Left cardiac atrium (tissue), 4 donors: ENCODE data around the gene CCDC71L. TPM values are rescaled to one million over a fixed set of nuclear protein-coding genes. Genes with fewer than 3 reads are reported as not detected.
"Not testable (repeated sequence)": the region's sequence is repeated elsewhere in the genome, so short reads cannot be mapped to it uniquely, and the experiment has no call there.

Source experiments
- ATAC-seq, 2 donors: fragments of 200-7000 bp; cut with Tn5 transposase; one replicate each; pipeline ENCODE4 v1.9.1; 2020; ENCODE audit warnings: mild to moderate bottlenecking in 2 of 2, moderate library complexity in 2 of 2
- DNase-seq: peaks from one replicate; pipeline ENCODE4 v3.0.0-alpha.2; 2020
- intact Hi-C, 2 donors: fragments of 100-400 bp; cut with DNase I; formaldehyde crosslinking; loops; one replicate each; pipeline versions ENCODE4 v1.14.1 to v1.15.1; 2022 to 2023
- long read RNA-seq: library from polyadenylated mRNA; unstranded; transcript quantifications from one replicate; pipeline ENCODE4 v2.0.0, GENCODE V29; 2021
- total RNA-seq, 2 donors: library from RNA; stranded (reverse); fragmentation: NEBNext Ultra II Directional; extraction: Animal tissue kit (Norgen Biotek cat#: 25700); gene quantifications; one replicate each; pipeline ENCODE4 v1.2.1, GENCODE V29; 2021
- donor health status: DM: no; HTN: yes; CAD: no.
- donor health status: DM: no; HTN: yes; CAD: no; lungs with severe emphysema.
- donor health status: DM: yes; HTN: yes; CAD: no.
- donor health status: Dilated cardiomyopathy.

CCDC71L gene
- 10 to 100 TPM; 11.0 to 21.5 TPM for total RNA-seq
- long read RNA-seq, full-length matches to known transcripts, result 1 of 1 reads
- long read RNA-seq, partial matches to known transcripts, result 0 of 1 reads
- long read RNA-seq, other reads (novel, unspliced or antisense), result 0 of 1 reads

DNA sequence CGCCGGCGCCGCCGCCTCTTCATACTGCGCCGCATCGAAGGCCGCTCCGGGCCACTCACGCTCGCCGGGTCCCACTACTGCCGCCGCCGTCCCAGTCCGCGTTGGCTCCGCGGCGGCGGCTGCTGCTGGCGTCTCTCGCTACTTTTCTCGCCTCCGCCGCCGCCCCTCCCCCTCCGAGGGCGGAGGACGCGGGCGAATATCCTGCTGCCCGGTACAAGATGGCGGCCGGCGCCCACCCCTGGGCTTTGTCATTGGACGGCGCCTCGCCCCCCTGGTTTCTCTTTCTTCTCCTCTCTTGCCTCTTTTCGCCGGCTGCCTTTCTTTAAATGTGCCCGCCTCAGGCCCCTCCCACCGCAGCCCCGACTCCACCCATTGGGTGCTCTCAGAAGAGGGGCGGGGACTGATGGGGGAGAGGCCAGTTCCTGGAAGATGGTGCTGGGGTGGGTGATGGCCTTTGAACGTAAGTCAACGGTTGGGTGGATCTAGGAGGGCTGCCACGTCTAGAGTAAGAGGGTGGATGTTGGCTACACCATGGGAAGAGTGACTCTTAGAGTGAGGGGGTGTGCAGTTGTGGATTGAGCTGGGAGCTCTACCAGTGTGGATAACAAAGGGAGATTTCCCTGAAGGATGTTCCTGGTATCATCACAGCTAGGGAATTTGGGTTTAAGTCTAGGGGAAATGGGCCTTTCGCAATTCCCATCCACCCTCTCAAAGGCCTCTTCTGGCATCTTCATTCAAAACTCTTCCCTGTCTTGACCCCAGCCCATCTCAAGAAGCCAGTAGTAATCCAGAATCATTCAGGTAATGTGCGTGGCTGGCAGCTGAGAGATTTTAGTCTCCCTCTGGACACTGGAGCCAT is at the start of gene CCDC71L:
TSS of gene CCDC71L (minus strand) at position 297 of the 859 bp plus-strand sequence. CDS start at position 35, 262 bp downstream.
- peak; percentile 94 to 97 for ATAC-seq
- peak; percentile 98 for DNase-seq
- intact Hi-C loops, result loop anchor here in 1 of 2 donors (5.0 kb wide), 1 partner anchor 76 kb away; no protein-coding TSS in a partner anchor

DNA sequence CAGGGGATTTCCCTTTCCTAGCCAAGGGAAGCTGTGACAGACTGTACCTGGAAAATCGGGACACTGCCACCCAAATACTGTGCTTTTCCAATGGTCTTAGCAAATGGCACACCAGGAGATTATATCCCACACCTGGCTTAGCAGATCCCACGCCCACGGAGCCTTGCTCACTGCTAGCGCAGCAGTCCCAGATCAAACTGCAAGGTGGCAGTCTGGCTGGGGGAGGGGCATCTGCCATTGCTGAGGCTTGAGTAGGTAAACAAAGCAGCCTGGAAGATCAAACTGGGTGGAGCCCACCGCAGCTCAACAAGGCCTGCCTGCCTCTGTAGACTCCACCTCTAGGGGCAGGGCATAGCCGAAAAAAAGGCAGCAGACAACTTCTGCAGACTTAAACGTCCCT is 48.6 kb upstream of the CCDC71L start:
- ATAC-seq, intact Hi-C loops, DNase-seq: not testable (repeated sequence)

- ATAC-seq, result no peak
- intact Hi-C loops, result no loop called here
- no peak for DNase-seq
Measured at GRCh38 chr7:106704000-106704840, 43.3 kb upstream of the CCDC71L start.

- intact Hi-C loops, result no loop called here
- ATAC-seq, result no peak
- DNase-seq, result no peak
Measured at GRCh38 chr7:106693677-106694353, 32.9 kb upstream of the CCDC71L start.

DNA sequence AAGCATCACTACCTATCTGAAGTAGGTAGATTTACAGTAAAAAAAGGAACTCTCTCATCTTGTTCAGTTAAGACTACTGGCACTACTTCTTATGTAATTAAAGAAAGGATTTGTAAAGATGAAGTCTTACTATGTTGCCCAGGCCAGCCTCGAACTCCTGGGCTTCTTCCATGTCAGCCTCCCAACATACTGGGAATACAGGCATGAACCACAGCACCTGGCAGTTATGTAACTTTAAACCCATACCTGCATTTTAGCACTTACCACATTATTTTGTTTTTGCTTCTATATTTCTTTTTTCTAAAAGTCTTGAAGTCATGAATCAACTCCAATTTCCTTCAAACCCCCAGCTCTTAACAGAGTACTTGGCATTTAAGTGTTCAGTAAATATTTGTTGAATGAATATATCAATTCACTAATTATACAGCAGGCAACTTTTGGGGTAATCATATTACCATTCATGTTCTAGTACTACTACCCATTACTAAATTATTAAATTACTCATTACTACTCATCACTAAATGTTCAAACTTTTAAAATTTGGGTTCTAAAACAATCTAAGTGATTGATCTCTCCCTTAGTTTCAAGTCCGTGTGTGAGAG is 31.6 kb upstream of the CCDC71L start:
- intact Hi-C loops, result no loop called here
- ATAC-seq, result no peak
- DNase-seq, result no peak

DNA sequence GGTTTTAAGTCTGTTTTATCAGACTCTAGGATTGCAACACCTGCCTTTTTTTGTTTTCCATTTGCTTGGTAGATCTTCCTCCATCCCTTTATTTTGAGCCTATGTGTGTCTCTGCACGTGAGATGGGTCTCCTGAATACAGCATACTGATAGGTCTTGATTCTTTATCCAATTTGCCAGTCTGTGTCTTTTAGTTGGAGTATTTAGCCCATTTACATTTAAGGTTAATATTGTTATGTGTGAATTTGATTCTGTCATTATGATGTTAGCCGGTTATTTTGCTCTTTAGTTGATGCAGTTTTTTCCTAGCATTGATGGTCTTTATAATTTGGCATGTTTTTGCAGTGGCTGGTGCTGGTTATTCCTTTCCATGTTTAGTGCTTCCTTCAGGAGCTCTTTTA is 27.2 kb upstream of the CCDC71L start:
- ATAC-seq, intact Hi-C loops: not testable (repeated sequence)

DNA sequence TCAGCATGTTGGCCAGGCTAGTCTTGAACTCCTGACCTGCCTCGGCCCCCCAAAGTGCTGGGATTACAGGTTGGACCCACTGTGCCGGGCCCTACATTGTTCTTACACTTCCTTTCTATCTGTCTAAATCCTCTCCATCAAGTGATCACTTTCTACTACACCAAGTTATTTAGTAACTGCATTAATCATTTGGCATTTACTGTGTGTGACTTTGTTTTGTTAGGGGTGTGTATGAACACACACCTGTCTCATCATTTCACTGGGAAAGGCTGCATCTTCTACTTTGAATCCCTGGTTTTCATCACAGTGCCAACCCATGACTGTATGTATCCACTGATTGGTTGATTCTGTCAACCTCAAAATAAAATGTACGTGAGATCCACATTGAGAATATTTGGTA is 23.0 kb upstream of the CCDC71L start:
- DNase-seq, result no peak
- intact Hi-C loops, result no loop called here
- no peak for ATAC-seq

More for the DNA sequence above, 27.2 kb upstream of the CCDC71L start:
- DNase-seq, result not testable (repeated sequence)

- intact Hi-C loops, result no loop called here
- DNase-seq (no peak), ATAC-seq (no peak)
Measured at GRCh38 chr7:106681815-106682495, 21.0 kb upstream of the CCDC71L start.

- no peak for DNase-seq
- ATAC-seq, result peak; percentile 30 to 41
- intact Hi-C loops, result no loop called here
Measured at GRCh38 chr7:106679153-106679931, 18.4 kb upstream of the CCDC71L start.

DNA sequence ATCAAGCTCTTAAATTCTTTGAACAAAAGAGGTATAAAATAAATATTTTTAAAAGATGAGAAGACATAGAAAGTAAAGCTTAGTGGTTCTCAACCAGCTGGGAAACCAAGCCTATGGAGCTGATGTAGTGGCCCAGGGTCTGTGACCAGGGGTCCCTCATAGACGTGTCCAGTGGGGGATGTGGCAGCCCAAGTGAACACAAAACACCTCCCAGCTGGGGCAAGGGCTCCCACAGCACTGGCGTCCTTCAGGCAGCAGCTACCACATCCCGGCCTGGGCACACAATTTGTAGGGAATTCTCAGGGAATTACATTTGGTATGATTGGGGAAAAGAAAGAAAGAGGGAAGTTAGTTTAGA is 17.8 kb upstream of the CCDC71L start:
- ATAC-seq, result no peak
- no peak for DNase-seq
- intact Hi-C loops, result no loop called here

- DNase-seq, ATAC-seq, intact Hi-C loops: not testable (repeated sequence)
Measured at GRCh38 chr7:106676506-106676905, 15.5 kb upstream of the CCDC71L start.

- DNase-seq, ATAC-seq, intact Hi-C loops: not testable (repeated sequence)
Measured at GRCh38 chr7:106673688-106674087, 12.7 kb upstream of the CCDC71L start.

GRCh38 chr7:106671930-106672329 is 11.0 kb upstream of the CCDC71L start:
- intact Hi-C loops, DNase-seq, ATAC-seq: not testable (repeated sequence)

- intact Hi-C loops, result no loop called here
- ATAC-seq (no peak), DNase-seq (no peak)
Measured at GRCh38 chr7:106671160-106671559, 10.2 kb upstream of the CCDC71L start.

GRCh38 chr7:106668861-106669524 is 8.0 kb upstream of the CCDC71L start:
- ATAC-seq, result no peak
- intact Hi-C loops, result no loop called here

GRCh38 chr7:106666353-106666752 is 5.4 kb upstream of the CCDC71L start:
- no peak for DNase-seq
- no peak for ATAC-seq
- intact Hi-C loops, result no loop called here

More at GRCh38 chr7:106668861-106669524, 8.0 kb upstream of the CCDC71L start:
- no peak for DNase-seq

GRCh38 chr7:106664343-106664742 is 3.4 kb upstream of the CCDC71L start:
- intact Hi-C loops, result loop anchor here in 1 of 2 donors (5.0 kb wide), 1 partner anchor 73 kb away; no protein-coding TSS in a partner anchor
- DNase-seq, result no peak
- no peak for ATAC-seq
